HEK293 (cell line): ENCODE measurements around the gene CANT1.

Source experiments
- CTCF ChIA-PET: fragments of 350-600 bp; formaldehyde crosslinking; extraction: SDS; loops from one replicate; lab custom pipeline; 2021; ENCODE audit warnings: antibody characterized with exemption; lab: Yijun Ruan, JAX
- POLR2A ChIA-PET: fragments of 300-600 bp; formaldehyde crosslinking; extraction: SDS; loops from one replicate; lab custom pipeline; 2020; ENCODE audit warnings: antibody characterized with exemption, inconsistent platforms; lab: Yijun Ruan, JAX
- H3K27ac ChIP-seq: fragments of 200-500 bp; sonication (Bioruptor generic); 2 replicates; pipeline ENCODE4 v1.5.1; 2014; ENCODE audit warnings: low read depth, low read length, control low read depth, inconsistent platforms; ENCODE audit errors: extremely low read depth
- H3K36me3 ChIP-seq, 2 experiments: fragments of 200-500 bp in 1 of 2; sonication (Bioruptor generic) in 1 of 2; 1 replicate in 1 of 2; 2 replicates in 1 of 2; pipeline ENCODE4 v1.5.1; 2014 to 2017; ENCODE audit warnings: inconsistent platforms in 2 of 2, low read length in 2 of 2; ENCODE audit not compliant: control insufficient read depth in 2 of 2, insufficient read depth in 1 of 2
- H3K4me1 ChIP-seq: fragments of 200-500 bp; sonication (Bioruptor generic); 2 replicates; pipeline ENCODE4 v1.5.1; 2014; ENCODE audit warnings: mild to moderate bottlenecking, low read length, inconsistent platforms; ENCODE audit not compliant: control insufficient read depth, insufficient read depth
- H3K4me3 ChIP-seq: 2 replicates; pipeline ENCODE4 v1.5.1; 2011; ENCODE audit warnings: low read depth, mild to moderate bottlenecking, control low read depth, low read length, moderate library complexity
- H3K9me3 ChIP-seq: fragments of 200-500 bp; sonication (Bioruptor generic); 2 replicates; pipeline ENCODE4 v1.5.1; 2014; ENCODE audit warnings: low read depth, low read length, inconsistent platforms; ENCODE audit not compliant: control insufficient read depth, insufficient read depth
- BCL11A ChIP-seq: fragments of 450-650 bp; formaldehyde crosslinking; IDR thresholded peaks from 2 replicates; pipeline ENCODE4 v1.5.1; 2016; ENCODE audit warnings: low read depth, missing biosample characterization, missing genetic modification characterization
- BCL6B ChIP-seq: fragments of 450-650 bp; formaldehyde crosslinking; IDR thresholded peaks from 2 replicates; pipeline ENCODE4 v1.5.1; 2017; ENCODE audit warnings: missing biosample characterization, missing genetic modification characterization
- GLI4 ChIP-seq: fragments of 450-650 bp; formaldehyde crosslinking; IDR thresholded peaks from 2 replicates; pipeline ENCODE4 v1.5.1; 2016; ENCODE audit warnings: missing biosample characterization, missing genetic modification characterization
- GLIS2 ChIP-seq: fragments of 450-650 bp; formaldehyde crosslinking; IDR thresholded peaks from 2 replicates; pipeline ENCODE4 v1.5.1; 2016; ENCODE audit warnings: missing biosample characterization, missing genetic modification characterization
- IKZF3 ChIP-seq: fragments of 450-650 bp; IDR thresholded peaks from 2 replicates; pipeline ENCODE4 v1.5.0; 2018; ENCODE audit warnings: missing biosample characterization, mild to moderate bottlenecking, missing genetic modification characterization, moderate library complexity
- KLF16 ChIP-seq: fragments of 450-650 bp; formaldehyde crosslinking; IDR thresholded peaks from 2 replicates; pipeline ENCODE4 v1.5.1; 2017; ENCODE audit warnings: missing biosample characterization, missing genetic modification characterization
- KLF7 ChIP-seq: fragments of 450-650 bp; formaldehyde crosslinking; IDR thresholded peaks from 2 replicates; pipeline ENCODE4 v1.5.1; 2016; ENCODE audit warnings: missing biosample characterization, missing genetic modification characterization, borderline replicate concordance
- REST ChIP-seq: fragments of 450-650 bp; formaldehyde crosslinking; IDR thresholded peaks from 2 replicates; pipeline ENCODE4 v1.5.1; 2016; ENCODE audit warnings: missing biosample characterization, missing genetic modification characterization
- SP7 ChIP-seq: fragments of 450-650 bp; formaldehyde crosslinking; IDR thresholded peaks from 2 replicates; pipeline ENCODE4 v1.5.1; 2016; ENCODE audit warnings: missing biosample characterization, missing genetic modification characterization
- YY1 ChIP-seq: fragments of 450-650 bp; formaldehyde crosslinking; IDR thresholded peaks from 2 replicates; pipeline ENCODE4 v1.5.1; 2018; ENCODE audit warnings: missing biosample characterization, missing genetic modification characterization
- ZNF112 ChIP-seq: fragments of 450-650 bp; formaldehyde crosslinking; IDR thresholded peaks from 2 replicates; pipeline ENCODE4 v1.5.0; 2017; ENCODE audit warnings: missing biosample characterization, missing genetic modification characterization
- ZNF132 ChIP-seq: fragments of 450-650 bp; formaldehyde crosslinking; IDR thresholded peaks from 2 replicates; pipeline ENCODE4 v1.5.1; 2017; ENCODE audit warnings: missing biosample characterization, missing genetic modification characterization, borderline replicate concordance
- ZNF175 ChIP-seq: fragments of 450-650 bp; formaldehyde crosslinking; IDR thresholded peaks from 2 replicates; pipeline ENCODE4 v1.5.1; 2016; ENCODE audit warnings: missing biosample characterization, missing genetic modification characterization
- ZNF239 ChIP-seq: fragments of 450-650 bp; formaldehyde crosslinking; IDR thresholded peaks from 2 replicates; pipeline ENCODE4 v1.5.1; 2016; ENCODE audit warnings: missing biosample characterization, missing genetic modification characterization
- ZNF26 ChIP-seq: fragments of 450-650 bp; formaldehyde crosslinking; IDR thresholded peaks from 2 replicates; pipeline ENCODE4 v1.5.1; 2016; ENCODE audit warnings: missing biosample characterization, missing genetic modification characterization
- ZNF37A ChIP-seq: fragments of 450-650 bp; IDR thresholded peaks from 2 replicates; pipeline ENCODE4 v1.5.1; 2018; ENCODE audit warnings: missing biosample characterization, missing genetic modification characterization
- ZNF394 ChIP-seq: fragments of 450-650 bp; formaldehyde crosslinking; IDR thresholded peaks from 2 replicates; pipeline ENCODE4 v1.5.1; 2016; ENCODE audit warnings: missing biosample characterization, missing genetic modification characterization, mild to moderate bottlenecking, moderate library complexity, borderline replicate concordance
- ZNF404 ChIP-seq: fragments of 450-650 bp; formaldehyde crosslinking; IDR thresholded peaks from 2 replicates; pipeline ENCODE4 v1.5.1; 2017; ENCODE audit warnings: missing biosample characterization, missing genetic modification characterization
- ZNF426 ChIP-seq: fragments of 450-650 bp; formaldehyde crosslinking; IDR thresholded peaks from 2 replicates; pipeline ENCODE4 v1.5.1; 2017; ENCODE audit warnings: missing biosample characterization, missing genetic modification characterization, mild to moderate bottlenecking, inconsistent platforms, moderate library complexity
- ZNF473 ChIP-seq: fragments of 450-650 bp; formaldehyde crosslinking; IDR thresholded peaks from 2 replicates; pipeline ENCODE4 v1.5.1; 2017; ENCODE audit warnings: missing biosample characterization, missing genetic modification characterization
- ZNF521 ChIP-seq: fragments of 450-650 bp; formaldehyde crosslinking; IDR thresholded peaks from 2 replicates; pipeline ENCODE4 v1.5.1; 2017; ENCODE audit warnings: missing biosample characterization, mild to moderate bottlenecking, missing genetic modification characterization
- ZNF549 ChIP-seq: fragments of 450-650 bp; IDR thresholded peaks from 2 replicates; pipeline ENCODE4 v1.5.1; 2018; ENCODE audit warnings: missing biosample characterization, missing genetic modification characterization, mild to moderate bottlenecking, inconsistent platforms, moderate library complexity
- ZNF596 ChIP-seq: fragments of 450-650 bp; IDR thresholded peaks from 2 replicates; pipeline ENCODE4 v1.5.0; 2018; ENCODE audit warnings: missing biosample characterization, mild to moderate bottlenecking, missing genetic modification characterization, moderate library complexity
- ZNF645 ChIP-seq: fragments of 450-650 bp; formaldehyde crosslinking; IDR thresholded peaks from 2 replicates; pipeline ENCODE4; 2016; ENCODE audit warnings: missing biosample characterization, missing genetic modification characterization
- ZNF776 ChIP-seq: fragments of 450-650 bp; formaldehyde crosslinking; IDR thresholded peaks from 2 replicates; pipeline ENCODE4 v1.5.0; 2017; ENCODE audit warnings: missing biosample characterization, missing genetic modification characterization, borderline replicate concordance
- ZSCAN4 ChIP-seq: fragments of 450-650 bp; formaldehyde crosslinking; IDR thresholded peaks from 2 replicates; pipeline ENCODE4 v1.5.1; 2017; ENCODE audit warnings: missing biosample characterization, missing genetic modification characterization
- ZXDB ChIP-seq: fragments of 450-650 bp; formaldehyde crosslinking; IDR thresholded peaks from 2 replicates; pipeline ENCODE4 v1.5.1; 2016; ENCODE audit warnings: missing biosample characterization, missing genetic modification characterization

CANT1 gene

GRCh38 chr17:78952706-78953105 is 56.9 kb downstream of the CANT1 start:
- Histone ChIP-seq H3K4me1 (no peaks in the 10 kb centered on the region; the same call in 1 of the 2 replicates), H3K4me3 (no peak overlapping the region), H3K27ac (no peak overlapping the region), H3K9me3 (no peaks in the 10 kb centered on the region; the same call in 1 of the 2 replicates), H3K36me3 (no peaks in the 10 kb centered on the region)
- ChIA-PET CTCF (interaction anchor here (0.6 to 1.7 kb wide), 4 partner anchors 15 to 69 kb away, joined by 4 to 6 read pairs (median 4); no protein-coding TSS in a partner anchor), POLR2A (interaction anchor here (0.9 kb wide), 1 partner anchor 18 kb away, joined by 3 read pairs; no protein-coding TSS in a partner anchor)
- TF ChIP-seq BCL11A (tag by site-specific recombination) (no peak), ZNF239 (no peak), KLF7 (tag by site-specific recombination) (no peak), ZNF404 (tag by site-specific recombination) (no peak), GLIS2 (tag by site-specific recombination) (no peak), BCL6B (tag by site-specific recombination) (no peak), ZNF37A (tag by site-specific recombination) (no peak), ZNF426 (tag by site-specific recombination) (no peak), ZNF645 (no peak), GLI4 (tag by site-specific recombination) (no peak), ZNF596 (tag by site-specific recombination) (no peak), ZNF132 (tag by site-specific recombination) (no peak), KLF16 (tag by site-specific recombination) (no peak), ZXDB (tag by site-specific recombination) (no peak), REST (tag by site-specific recombination) (no peak)

GRCh38 chr17:78951967-78952551 is 57.5 kb downstream of the CANT1 start:
- Histone ChIP-seq H3K4me1 (no peaks in the 10 kb centered on the region; the same call in 1 of the 2 replicates), H3K36me3 (no peaks in the 10 kb centered on the region), H3K27ac (no peak overlapping the region), H3K9me3 (no peaks in the 10 kb centered on the region; the same call in 1 of the 2 replicates), H3K4me3 (no peak overlapping the region)
- ChIA-PET POLR2A (no interaction called here), CTCF (interaction anchor here (0.6 to 1.7 kb wide), 3 partner anchors 15 to 51 kb away, joined by 4 to 6 read pairs (median 5); no protein-coding TSS in a partner anchor)
- no peak for TF ChIP-seq IKZF3 (tag by site-specific recombination)
- no peak for TF ChIP-seq ZSCAN4 (tag by site-specific recombination)
- no peak for TF ChIP-seq ZNF521
- TF ChIP-seq KLF16 (tag by site-specific recombination), result no peak
- TF ChIP-seq ZNF394 (tag by site-specific recombination), result no peak
- TF ChIP-seq ZNF776 (tag by site-specific recombination), result no peak
- no peak for TF ChIP-seq ZNF26 (tag by site-specific recombination)
- TF ChIP-seq ZNF549 (tag by site-specific recombination), result no peak
- TF ChIP-seq ZNF473 (tag by site-specific recombination), result no peak
- TF ChIP-seq ZNF112 (tag by site-specific recombination), result no peak
- no peak for TF ChIP-seq ZNF175 (tag by site-specific recombination)
- no peak for TF ChIP-seq ZXDB (tag by site-specific recombination)
- no peak for TF ChIP-seq BCL11A (tag by site-specific recombination)
- no peak for TF ChIP-seq SP7 (tag by site-specific recombination)
- no peak for TF ChIP-seq YY1
